Mucosa of rectum (tissue), 2 donors: Measurements from ENCODE around the gene VSIG2.
"Not testable (repeated sequence)": the region's sequence is repeated elsewhere in the genome, so short reads cannot be mapped to it uniquely, and the experiment has no call there.

Experiments
- H3K27ac ChIP-seq, 2 donors: one replicate each; pipeline ENCODE4 v1.7.0; 2013; ENCODE audit warnings: inconsistent platforms in 2 of 2, low read depth in 2 of 2, low read length in 2 of 2
- H3K27me3 ChIP-seq, 2 donors: one replicate each; pipeline ENCODE4 v1.7.0; 2013; ENCODE audit warnings: low read length in 2 of 2; ENCODE audit not compliant: control insufficient read depth in 2 of 2, insufficient read depth in 2 of 2
- H3K36me3 ChIP-seq, 2 donors: one replicate each; pipeline ENCODE4 v1.7.0; 2013; ENCODE audit warnings: low read length in 2 of 2; ENCODE audit not compliant: control insufficient read depth in 2 of 2, insufficient read depth in 2 of 2
- H3K4me1 ChIP-seq, 2 donors: one replicate each; pipeline ENCODE4 v1.7.0; 2013; ENCODE audit warnings: low read length in 2 of 2, mild to moderate bottlenecking in 1 of 2; ENCODE audit not compliant: control insufficient read depth in 2 of 2, insufficient read depth in 2 of 2
- H3K4me3 ChIP-seq, 2 donors: one replicate each; pipeline ENCODE4 v1.7.0; 2013; ENCODE audit warnings: low read length in 2 of 2
- H3K9ac ChIP-seq, 2 donors: one replicate each; pipeline ENCODE4 v1.7.0; 2013; ENCODE audit warnings: low read length in 2 of 2, low read depth in 1 of 2, mild to moderate bottlenecking in 1 of 2
- H3K9me3 ChIP-seq, 2 donors: one replicate each; pipeline ENCODE4 v1.7.0; 2013; ENCODE audit warnings: low read length in 2 of 2; ENCODE audit not compliant: control insufficient read depth in 2 of 2
- donor health status: healthy.
- donor health status: Normal muscosa, but diverticular disease.

The VSIG2 gene

GRCh38 chr11:124788521-124788920 lies 36.5 kb upstream of the VSIG2 start:
- H3K36me3 ChIP-seq, result no peaks in the 10 kb centered on the region
- no peaks in the 10 kb centered on the region for H3K9me3 ChIP-seq
- no peaks in the 10 kb centered on the region for H3K27me3 ChIP-seq
- no peak overlapping the region for H3K4me3 ChIP-seq
- H3K9ac ChIP-seq, result no peak overlapping the region
- H3K4me1 ChIP-seq, result no peaks in the 10 kb centered on the region
- H3K27ac ChIP-seq, result no peak overlapping the region

GRCh38 chr11:124784051-124784450 lies 32.0 kb upstream of the VSIG2 start:
- Histone ChIP-seq H3K4me3 (no peak overlapping the region), H3K27ac (no peak overlapping the region), H3K27me3 (no peaks in the 10 kb centered on the region), H3K9me3 (no peaks in the 10 kb centered on the region), H3K9ac (no peak overlapping the region), H3K36me3 (no peaks in the 10 kb centered on the region), H3K4me1 (no peaks in the 10 kb centered on the region)

- H3K9me3 ChIP-seq, result no peaks in the 10 kb centered on the region
- H3K4me1 ChIP-seq, result no peaks in the 10 kb centered on the region
- no peaks in the 10 kb centered on the region for H3K27me3 ChIP-seq
- H3K4me3 ChIP-seq, result no peak overlapping the region
- H3K36me3 ChIP-seq, result no peaks in the 10 kb centered on the region
- no peak overlapping the region for H3K27ac ChIP-seq
- no peak overlapping the region for H3K9ac ChIP-seq
Measured at GRCh38 chr11:124783002-124783401, 30.9 kb upstream of the VSIG2 start.

- no peak overlapping the region for H3K27ac ChIP-seq
- H3K9ac ChIP-seq, result no peak overlapping the region
- no peaks in the 10 kb centered on the region for H3K36me3 ChIP-seq
- H3K4me1 ChIP-seq, result no peaks in the 10 kb centered on the region
- no peak overlapping the region for H3K4me3 ChIP-seq
- H3K9me3 ChIP-seq, result no peaks in the 10 kb centered on the region
- H3K27me3 ChIP-seq, result no peaks in the 10 kb centered on the region
Measured at GRCh38 chr11:124779568-124779967, 27.5 kb upstream of the VSIG2 start.

- H3K4me1 ChIP-seq, result no peaks in the 10 kb centered on the region
- H3K27ac ChIP-seq, result no peak overlapping the region
- H3K36me3 ChIP-seq, result no peaks in the 10 kb centered on the region
- H3K27me3 ChIP-seq, result no peaks in the 10 kb centered on the region
- H3K9me3 ChIP-seq, result no peaks in the 10 kb centered on the region
- H3K4me3 ChIP-seq, result no peak overlapping the region
- no peak overlapping the region for H3K9ac ChIP-seq
Measured at GRCh38 chr11:124778281-124778680, 26.2 kb upstream of the VSIG2 start.

GRCh38 chr11:124776865-124777645 lies 25.0 kb upstream of the VSIG2 start:
- Histone ChIP-seq H3K36me3 (no peaks in the 10 kb centered on the region), H3K27ac (no peak overlapping the region), H3K9me3 (no peaks in the 10 kb centered on the region), H3K4me3 (no peak overlapping the region), H3K4me1 (no peaks in the 10 kb centered on the region), H3K9ac (no peak overlapping the region), H3K27me3 (no peaks in the 10 kb centered on the region)

GRCh38 chr11:124770959-124771358 lies 18.9 kb upstream of the VSIG2 start:
- H3K27me3 ChIP-seq, H3K9me3 ChIP-seq, H3K4me3 ChIP-seq, H3K27ac ChIP-seq, H3K4me1 ChIP-seq, H3K36me3 ChIP-seq, H3K9ac ChIP-seq: not testable (repeated sequence)

- no peaks in the 10 kb centered on the region for H3K9me3 ChIP-seq
- no peak overlapping the region for H3K9ac ChIP-seq
- no peaks in the 10 kb centered on the region for H3K4me1 ChIP-seq
- H3K27me3 ChIP-seq, result no peaks in the 10 kb centered on the region
- H3K4me3 ChIP-seq, result no peak overlapping the region
- H3K36me3 ChIP-seq, result peaks cover 2 to 8% of the 10 kb centered on the region in 2 donors
- no peak overlapping the region for H3K27ac ChIP-seq
Measured at GRCh38 chr11:124769806-124770774, 18.0 kb upstream of the VSIG2 start.

- Histone ChIP-seq H3K27me3 (no peaks in the 10 kb centered on the region), H3K4me3 (no peak overlapping the region), H3K27ac (peak overlapping the region; percentile 38 to 66), H3K4me1 (peaks cover 0 to 4% of the 10 kb centered on the region in 2 donors), H3K36me3 (peaks cover 3 to 12% of the 10 kb centered on the region in 2 donors), H3K9ac (no peak overlapping the region), H3K9me3 (no peaks in the 10 kb centered on the region)
Measured at GRCh38 chr11:124768914-124769313, 16.9 kb upstream of the VSIG2 start.

- no peak overlapping the region for H3K4me3 ChIP-seq
- peaks cover 4 to 8% of the 10 kb centered on the region in 2 donors for H3K36me3 ChIP-seq
- H3K27ac ChIP-seq, result no peak overlapping the region
- no peak overlapping the region for H3K9ac ChIP-seq
- H3K4me1 ChIP-seq, result peaks cover 10 to 15% of the 10 kb centered on the region in 2 donors
- peaks cover 0 to 4% of the 10 kb centered on the region in 2 donors for H3K27me3 ChIP-seq
- H3K9me3 ChIP-seq, result no peaks in the 10 kb centered on the region
Measured at GRCh38 chr11:124766156-124766555, 14.1 kb upstream of the VSIG2 start.
